ENCODE data around the gene ITSN2.
"Not testable (repeated sequence)": the region's sequence is repeated elsewhere in the genome, so short reads cannot be mapped to it uniquely, and the experiment has no call there.

ITSN2 gene

DNA sequence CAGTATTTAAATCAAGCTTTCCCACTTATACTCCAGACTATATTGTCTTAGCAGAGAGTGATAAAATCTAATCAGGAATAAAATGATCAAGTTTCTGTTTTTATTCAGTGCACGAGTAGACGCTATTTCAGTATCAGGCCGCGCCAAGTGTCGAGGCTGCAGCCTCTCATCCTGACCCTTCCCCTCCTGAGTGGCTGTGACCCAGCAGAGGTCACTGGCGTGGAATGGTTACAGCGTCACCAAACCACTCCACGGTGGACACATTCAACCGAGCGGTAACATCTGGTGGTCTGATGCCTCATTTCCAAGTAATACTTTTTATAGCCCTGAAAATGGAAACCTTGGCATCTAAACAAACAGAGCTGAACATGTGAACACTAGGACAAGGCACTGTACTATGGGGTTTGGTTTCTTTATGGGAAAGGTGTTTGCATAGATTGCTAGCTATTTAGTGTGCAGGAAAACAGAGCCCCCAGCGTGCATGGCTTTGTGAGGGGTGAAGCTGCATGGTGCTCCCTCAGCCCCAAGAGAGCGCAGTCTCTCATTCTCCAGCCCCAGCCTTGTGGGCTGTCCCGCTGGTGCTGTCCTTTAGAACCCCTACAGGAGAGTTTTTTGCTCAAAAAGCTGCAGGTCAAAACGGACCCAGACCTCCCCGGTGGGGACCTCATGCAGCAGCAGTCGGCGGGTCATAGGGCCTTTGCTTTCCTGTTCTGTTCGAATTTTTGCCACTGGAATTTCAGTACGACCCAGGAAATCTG lies 157.1 kb downstream of the ITSN2 start:
- FAIRE-seq (no peak), DNase-seq (ENCODE audit: insufficient read length, low spot score) (no peak)
- TF ChIP-seq, protein P1, sequence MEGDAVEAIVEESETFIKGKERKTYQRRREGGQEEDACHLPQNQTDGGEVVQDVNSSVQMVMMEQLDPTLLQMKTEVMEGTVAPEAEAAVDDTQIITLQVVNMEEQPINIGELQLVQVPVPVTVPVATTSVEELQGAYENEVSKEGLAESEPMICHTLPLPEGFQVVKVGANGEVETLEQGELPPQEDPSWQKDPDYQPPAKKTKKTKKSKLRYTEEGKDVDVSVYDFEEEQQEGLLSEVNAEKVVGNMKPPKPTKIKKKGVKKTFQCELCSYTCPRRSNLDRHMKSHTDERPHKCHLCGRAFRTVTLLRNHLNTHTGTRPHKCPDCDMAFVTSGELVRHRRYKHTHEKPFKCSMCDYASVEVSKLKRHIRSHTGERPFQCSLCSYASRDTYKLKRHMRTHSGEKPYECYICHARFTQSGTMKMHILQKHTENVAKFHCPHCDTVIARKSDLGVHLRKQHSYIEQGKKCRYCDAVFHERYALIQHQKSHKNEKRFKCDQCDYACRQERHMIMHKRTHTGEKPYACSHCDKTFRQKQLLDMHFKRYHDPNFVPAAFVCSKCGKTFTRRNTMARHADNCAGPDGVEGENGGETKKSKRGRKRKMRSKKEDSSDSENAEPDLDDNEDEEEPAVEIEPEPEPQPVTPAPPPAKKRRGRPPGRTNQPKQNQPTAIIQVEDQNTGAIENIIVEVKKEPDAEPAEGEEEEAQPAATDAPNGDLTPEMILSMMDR (IDR thresholded peaks at IDR 0.05; ENCODE audit: insufficient read depth, missing control alignments): no peak

- FAIRE-seq (no peak), DNase-seq (ENCODE audit: insufficient read length, low spot score) (no peak)
- TF ChIP-seq, protein P1 (IDR thresholded peaks at IDR 0.05; ENCODE audit: insufficient read depth, missing control alignments): no peak
Observed at GRCh38 chr2:24200799-24201198, 159.5 kb downstream of the ITSN2 start.

DNA sequence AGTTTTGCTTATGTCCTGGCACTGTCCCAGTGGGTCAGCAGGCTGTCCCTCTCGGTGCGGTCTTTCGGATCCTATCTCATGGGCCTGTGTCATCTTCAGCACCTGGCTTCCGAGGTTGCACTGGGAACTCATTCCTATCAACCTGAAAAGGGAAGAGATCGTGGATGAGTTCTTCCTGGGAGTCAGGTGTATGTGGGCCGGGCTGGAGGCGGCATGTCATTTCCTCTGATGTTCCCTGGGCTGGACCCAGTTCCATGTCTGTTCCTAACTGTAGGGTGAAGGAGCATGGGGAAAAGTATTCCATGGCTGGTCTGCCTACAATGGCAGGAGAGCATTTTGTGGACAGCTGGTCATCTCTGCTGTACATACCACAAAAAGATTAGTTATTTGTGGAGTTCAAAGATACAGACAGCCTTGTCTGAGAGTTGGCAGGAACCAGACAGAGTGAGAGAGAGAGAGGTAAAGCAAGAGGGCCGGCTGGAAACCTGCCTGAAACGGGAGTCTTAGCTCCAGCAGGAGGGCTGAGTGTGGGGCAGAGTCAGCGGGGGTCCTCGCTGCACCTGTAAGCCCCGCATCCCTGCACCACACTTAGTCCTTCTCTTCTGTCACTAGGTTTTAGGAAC lies 160.3 kb downstream of the ITSN2 start:
- FAIRE-seq (no peak), DNase-seq (ENCODE audit: insufficient read length, low spot score) (no peak)
- TF ChIP-seq, protein P1 (IDR thresholded peaks at IDR 0.05; ENCODE audit: insufficient read depth, missing control alignments): no peak

GRCh38 chr2:24197213-24197612 lies 163.1 kb downstream of the ITSN2 start:
- not testable (repeated sequence) for FAIRE-seq

GRCh38 chr2:24191848-24192247 lies 168.5 kb downstream of the ITSN2 start:
- TF ChIP-seq, protein P1 (IDR thresholded peaks at IDR 0.05; ENCODE audit: insufficient read depth, missing control alignments): no peak
- FAIRE-seq (no peak), DNase-seq (ENCODE audit: insufficient read length, low spot score) (no peak)

More at GRCh38 chr2:24197213-24197612, 163.1 kb downstream of the ITSN2 start:
- not testable (repeated sequence) for DNase-seq (ENCODE audit: insufficient read length, low spot score)

GRCh38 chr2:24191156-24191555 lies 169.2 kb downstream of the ITSN2 start:
- DNase-seq (ENCODE audit: insufficient read length, low spot score) (no peak), FAIRE-seq (no peak)
- TF ChIP-seq, protein P1 (IDR thresholded peaks at IDR 0.05; ENCODE audit: insufficient read depth, missing control alignments): no peak

- TF ChIP-seq, protein P1 (IDR thresholded peaks at IDR 0.05; ENCODE audit: insufficient read depth, missing control alignments): no peak
- DNase-seq (ENCODE audit: insufficient read length, low spot score) (no peak), FAIRE-seq (no peak)
Observed at GRCh38 chr2:24190503-24190902, 169.8 kb downstream of the ITSN2 start.

Data from D721Med (cell line).